Measurements from ENCODE around the gene CHAF1A. TPM values are rescaled to one million over a fixed set of nuclear protein-coding genes. Genes with fewer than 3 reads are reported as not detected.

The CHAF1A gene
- total and polyA plus RNA-seq, 2 experiments from 2014 or later = 113 to 125 TPM

DNA sequence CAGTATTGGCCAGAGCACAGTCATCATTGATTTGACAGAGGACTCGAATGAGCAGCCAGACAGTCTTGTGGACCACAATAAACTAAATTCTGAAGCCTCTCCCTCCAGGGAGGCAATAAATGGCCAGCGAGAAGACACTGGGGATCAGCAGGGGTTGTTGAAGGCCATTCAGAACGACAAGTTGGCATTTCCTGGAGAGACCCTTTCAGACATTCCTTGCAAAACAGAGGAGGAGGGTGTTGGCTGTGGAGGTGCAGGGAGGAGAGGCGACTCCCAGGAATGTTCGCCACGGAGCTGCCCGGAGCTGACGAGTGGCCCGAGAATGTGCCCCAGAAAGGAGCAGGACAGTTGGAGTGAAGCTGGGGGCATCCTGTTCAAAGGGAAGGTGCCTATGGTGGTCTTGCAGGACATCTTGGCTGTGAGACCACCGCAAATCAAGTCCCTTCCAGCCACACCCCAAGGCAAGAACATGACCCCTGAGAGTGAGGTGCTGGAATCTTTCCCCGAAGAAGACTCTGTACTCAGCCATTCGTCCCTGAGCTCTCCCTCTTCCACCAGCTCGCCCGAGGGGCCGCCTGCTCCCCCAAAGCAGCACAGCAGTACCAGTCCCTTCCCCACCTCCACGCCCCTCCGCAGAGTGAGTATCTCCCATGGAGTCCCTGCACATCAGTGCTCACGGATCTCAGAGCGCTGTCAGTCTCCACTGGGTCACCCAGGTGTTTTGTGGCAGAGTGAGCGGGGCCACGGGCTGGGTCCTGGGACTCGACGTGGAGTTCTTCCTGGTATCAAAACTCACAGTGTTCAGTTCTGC is 6.9 kb downstream of the CHAF1A start:
- no peaks in the 10 kb centered on the region for H3K27me3 ChIP-seq (ENCODE audit: insufficient read depth)
- Mint-ChIP-seq H3K27ac (peak overlapping the region; percentile 99), H3K9me3 (no peaks in the 10 kb centered on the region), H3K4me1 (peaks cover 70% of the 10 kb centered on the region), H3K36me3 (ENCODE audit: low read depth) (peaks cover 98% of the 10 kb centered on the region), H3K4me3 (peak overlapping the region; percentile 58), H3K27me3 (ENCODE audit: insufficient read depth, low read depth, poor library complexity) (peaks cover 11% of the 10 kb centered on the region)
- H3K4me1 ChIP-seq (ENCODE audit: insufficient read depth) = peaks cover 69% of the 10 kb centered on the region
- no peak overlapping the region for H2AFZ ChIP-seq
- H3K36me3 ChIP-seq (ENCODE audit: insufficient read depth) = peaks cover 44% of the 10 kb centered on the region
- peaks cover 93% of the 10 kb centered on the region for H3K79me2 ChIP-seq (replicated peaks; ENCODE audit: insufficient read depth)
- H3K4me2 ChIP-seq = peak overlapping the region; percentile 67
- DNase-seq (ENCODE audit: low spot score) = peak; percentile 94
- peak overlapping the region; percentile 100 for H3K27ac ChIP-seq (ENCODE audit: low read depth)
- peaks cover 39% of the 10 kb centered on the region; the same call in 1 of the 2 replicates for H4K20me1 ChIP-seq (replicated peaks; ENCODE audit: insufficient read depth)
- H3F3A ChIP-seq (replicated peaks; ENCODE audit: low read depth) = peaks cover 31% of the 10 kb centered on the region; the same call in 1 of the 2 replicates
- TF ChIP-seq ZNF331 (CRISPR knock-in tag; IDR thresholded peaks at IDR 0.05; ENCODE audit: low read depth) = no peak
- TF ChIP-seq ETS1 (IDR thresholded peaks at IDR 0.05) = peak; percentile 93
- peak; percentile 95 for TF ChIP-seq NANOG (IDR thresholded peaks at IDR 0.05; ENCODE audit: borderline replicate concordance)
- 0 out of 2 replicates have a peak, but pooled peaks have one; percentile 24 for TF ChIP-seq CREB1 (CRISPR knock-in tag; IDR thresholded peaks at IDR 0.05; ENCODE audit: low read depth)
- peak overlapping the region; percentile 39 for H3K4me3 ChIP-seq
- no peaks in the 10 kb centered on the region for H3K9me2 ChIP-seq (ENCODE audit: insufficient read depth)
- ATAC-seq = peak; percentile 89

DNA sequence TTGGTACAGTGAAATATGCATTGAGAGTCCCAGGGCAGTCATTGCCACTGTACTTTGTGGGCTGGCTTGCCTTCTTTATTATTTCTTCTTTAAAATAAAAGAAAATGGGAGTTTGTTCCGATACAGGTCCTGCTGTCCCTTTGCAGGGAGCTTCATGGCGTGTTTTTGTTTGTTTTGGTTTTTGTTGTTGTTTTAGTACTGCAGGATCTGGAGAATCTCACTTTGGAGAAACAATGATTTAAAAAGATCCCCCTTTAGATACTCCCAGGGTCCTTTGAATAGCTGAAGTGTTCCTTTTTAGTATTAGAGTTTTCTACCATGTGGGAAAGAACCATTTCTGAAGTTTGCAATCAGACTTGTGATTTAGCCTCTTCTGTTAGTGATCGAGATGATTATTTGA is 11.1 kb downstream of the CHAF1A start:
- Mint-ChIP-seq H3K9me3 (no peaks in the 10 kb centered on the region), H3K4me3 (no peak overlapping the region; the same call in 2 of the 3 replicates), H3K27me3 (ENCODE audit: insufficient read depth, low read depth, poor library complexity) (peaks cover 10% of the 10 kb centered on the region), H3K36me3 (ENCODE audit: low read depth) (peaks cover 97% of the 10 kb centered on the region), H3K4me1 (peaks cover 56% of the 10 kb centered on the region), H3K27ac (peak overlapping the region; percentile 91)
- H3K4me3 ChIP-seq = no peak overlapping the region
- H3K79me2 ChIP-seq (replicated peaks; ENCODE audit: insufficient read depth) = peaks cover 93% of the 10 kb centered on the region
- no peaks in the 10 kb centered on the region for H3K27me3 ChIP-seq (ENCODE audit: insufficient read depth)
- peaks cover 41% of the 10 kb centered on the region; the same call in 1 of the 2 replicates for H4K20me1 ChIP-seq (replicated peaks; ENCODE audit: insufficient read depth)
- peak overlapping the region; percentile 25 for H3K4me2 ChIP-seq
- peaks cover 48% of the 10 kb centered on the region for H3K4me1 ChIP-seq (ENCODE audit: insufficient read depth)
- H3K36me3 ChIP-seq (ENCODE audit: insufficient read depth) = peaks cover 67% of the 10 kb centered on the region
- peaks cover 20% of the 10 kb centered on the region; the same call in 1 of the 2 replicates for H3F3A ChIP-seq (replicated peaks; ENCODE audit: low read depth)
- H3K27ac ChIP-seq (ENCODE audit: low read depth) = peak overlapping the region; percentile 85
- no peak for DNase-seq (ENCODE audit: low spot score)
- no peak overlapping the region for H2AFZ ChIP-seq
- ATAC-seq = no peak
- H3K9me2 ChIP-seq (ENCODE audit: insufficient read depth) = no peaks in the 10 kb centered on the region
- TF ChIP-seq JUNB (IDR thresholded peaks at IDR 0.05; ENCODE audit: unreplicated experiment) (no peak), NANOG (IDR thresholded peaks at IDR 0.05; ENCODE audit: borderline replicate concordance) (no peak), EZH2phosphoT487 (IDR thresholded peaks at IDR 0.05; ENCODE audit: unreplicated experiment) (no peak), EZH2 (IDR thresholded peaks at IDR 0.05; ENCODE audit: low read depth, unreplicated experiment) (no peak), CREB1 (CRISPR knock-in tag; IDR thresholded peaks at IDR 0.05; ENCODE audit: low read depth) (no peak), ZNF331 (CRISPR knock-in tag; IDR thresholded peaks at IDR 0.05; ENCODE audit: low read depth) (no peak), ETS1 (IDR thresholded peaks at IDR 0.05) (no peak), ZNF462 (CRISPR knock-in tag; IDR thresholded peaks at IDR 0.05) (no peak)

Measured in GM23338 (cell line).